IgD-negative memory B cell (primary cell): ENCODE measurements around the gene MAP3K8. TPM values are rescaled to one million over a fixed set of nuclear protein-coding genes. Genes with fewer than 3 reads are reported as not detected.
"Not testable (repeated sequence)": the region's sequence is repeated elsewhere in the genome, so short reads cannot be mapped to it uniquely, and the experiment has no call there.

Experiments used
- H3K27ac Mint-ChIP-seq, 3 donors: one replicate each; pipeline ENCODE4 v1.8.0; 2020 to 2022; ENCODE audit warnings: mild to moderate bottlenecking in 3 of 3, mixed read lengths in 3 of 3, moderate library complexity in 1 of 3
- H3K27me3 Mint-ChIP-seq: one replicate; pipeline ENCODE4 v1.8.0; 2021; ENCODE audit warnings: mixed read lengths
- H3K36me3 Mint-ChIP-seq: one replicate; pipeline ENCODE4 v1.8.0; 2020; ENCODE audit warnings: mild to moderate bottlenecking, mixed read lengths
- H3K4me1 Mint-ChIP-seq, 3 donors: one replicate each; pipeline ENCODE4 v1.8.0; 2020 to 2022; ENCODE audit warnings: mixed read lengths in 3 of 3, mild to moderate bottlenecking in 1 of 3
- H3K4me3 Mint-ChIP-seq, 4 donors: one replicate each; pipeline ENCODE4 v1.8.0; 2020 to 2022; ENCODE audit warnings: mild to moderate bottlenecking in 4 of 4, mixed read lengths in 4 of 4, moderate library complexity in 3 of 4
- H3K9me3 Mint-ChIP-seq, 3 donors: one replicate each; pipeline ENCODE4 v1.8.0; 2020 to 2021; ENCODE audit warnings: mixed read lengths in 3 of 3, mild to moderate bottlenecking in 1 of 3
- polyA plus RNA-seq: library from polyadenylated mRNA; unstranded; fragments of 300-500 nt; fragmentation: Illumina TruSeq; gene quantifications from one replicate; pipeline ENCODE4 v1.2.3, GENCODE V29; 2021

MAP3K8 gene
- polyA plus RNA-seq, 1 donor from 2014 or later = 40.0 TPM

DNA sequence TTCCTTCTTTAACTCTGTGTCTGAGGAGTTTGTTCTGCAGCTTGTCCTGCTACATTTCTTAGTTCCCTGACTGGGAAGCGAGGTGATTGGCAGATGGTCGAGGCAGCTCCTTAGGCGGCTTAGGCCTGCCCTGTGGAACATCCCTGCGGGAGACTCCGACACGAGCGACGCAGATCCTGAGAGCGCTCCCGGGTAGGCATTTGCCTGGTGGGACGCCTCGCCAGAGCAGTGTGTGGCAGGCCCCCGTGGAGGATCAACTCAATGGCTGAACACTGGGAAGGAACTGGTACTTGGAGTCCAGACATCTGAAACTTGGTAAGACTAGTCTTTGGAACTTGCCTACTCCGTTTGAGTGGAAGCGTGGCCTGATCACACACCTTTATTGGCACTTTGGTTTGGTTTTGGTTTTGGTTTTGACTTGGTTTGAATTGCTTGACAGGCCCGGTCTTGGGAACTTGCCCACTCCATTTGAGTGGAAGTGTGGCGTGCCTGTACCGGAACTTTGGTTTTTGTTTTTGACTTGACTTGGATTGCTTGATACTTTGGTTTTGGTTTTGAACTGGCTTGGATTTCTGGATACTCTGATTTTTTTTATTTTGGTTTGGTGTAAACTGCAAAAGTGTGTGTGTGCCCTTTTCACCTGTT is 42.6 kb downstream of the MAP3K8 start:
- no peak overlapping the region for H3K27ac Mint-ChIP-seq
- H3K36me3 Mint-ChIP-seq = no peaks in the 10 kb centered on the region
- no peak overlapping the region for H3K4me3 Mint-ChIP-seq
- H3K9me3 Mint-ChIP-seq = peaks cover 0 to 1% (median 0%) of the 10 kb centered on the region in 3 donors
- H3K4me1 Mint-ChIP-seq = peaks cover 3 to 14% (median 4%) of the 10 kb centered on the region in 3 donors
- no peaks in the 10 kb centered on the region for H3K27me3 Mint-ChIP-seq

DNA sequence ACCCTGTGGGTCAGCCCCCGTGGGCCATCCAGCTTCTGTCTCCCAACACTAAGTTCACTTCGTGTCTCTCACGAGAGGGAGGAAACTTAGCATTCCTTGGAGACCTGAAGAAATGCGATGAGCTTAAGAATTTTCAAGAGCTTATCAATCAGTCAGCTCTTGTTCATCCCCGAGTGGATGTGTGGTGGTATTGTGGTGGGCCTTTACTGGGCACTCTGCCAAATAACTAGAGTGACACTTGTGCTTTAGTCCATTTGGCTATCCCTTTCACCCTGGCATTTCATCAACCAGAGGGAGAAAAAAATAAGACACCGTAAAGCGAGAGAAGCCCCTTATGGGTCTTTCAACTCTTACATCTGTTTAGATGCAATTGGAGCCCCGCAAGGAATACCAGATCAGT is 45.5 kb downstream of the MAP3K8 start:
- H3K27ac Mint-ChIP-seq, H3K36me3 Mint-ChIP-seq, H3K27me3 Mint-ChIP-seq, H3K9me3 Mint-ChIP-seq, H3K4me3 Mint-ChIP-seq: not testable (repeated sequence)
- H3K4me1 Mint-ChIP-seq = peaks cover 5 to 14% (median 6%) of the 10 kb centered on the region in 3 donors

DNA sequence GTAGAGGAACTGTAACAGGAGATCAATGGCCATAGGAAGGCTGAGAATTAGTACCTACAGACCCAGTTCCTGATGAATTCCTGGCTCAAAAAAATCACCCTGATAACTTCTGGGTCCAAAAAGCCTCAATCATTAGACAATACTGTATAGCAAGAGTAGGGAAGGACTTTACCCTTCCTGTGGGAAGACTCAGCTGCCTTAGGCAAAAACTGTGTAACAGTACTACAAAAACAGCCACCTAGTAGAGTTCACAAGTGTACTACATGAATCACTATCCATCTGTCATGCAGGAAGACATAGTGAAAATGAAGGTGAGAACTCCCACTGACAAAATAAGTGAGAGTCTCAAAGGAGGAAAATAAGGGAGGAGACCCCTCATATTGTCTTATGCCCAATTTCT is 47.6 kb downstream of the MAP3K8 start:
- Mint-ChIP-seq H3K27ac (peak overlapping the region in 1 of 3 donors; percentile 78), H3K4me1 (peaks cover 3 to 8% (median 6%) of the 10 kb centered on the region in 3 donors), H3K9me3 (peaks cover 0 to 3% (median 0%) of the 10 kb centered on the region in 3 donors), H3K4me3 (no peak overlapping the region), H3K27me3 (no peaks in the 10 kb centered on the region), H3K36me3 (no peaks in the 10 kb centered on the region)

DNA sequence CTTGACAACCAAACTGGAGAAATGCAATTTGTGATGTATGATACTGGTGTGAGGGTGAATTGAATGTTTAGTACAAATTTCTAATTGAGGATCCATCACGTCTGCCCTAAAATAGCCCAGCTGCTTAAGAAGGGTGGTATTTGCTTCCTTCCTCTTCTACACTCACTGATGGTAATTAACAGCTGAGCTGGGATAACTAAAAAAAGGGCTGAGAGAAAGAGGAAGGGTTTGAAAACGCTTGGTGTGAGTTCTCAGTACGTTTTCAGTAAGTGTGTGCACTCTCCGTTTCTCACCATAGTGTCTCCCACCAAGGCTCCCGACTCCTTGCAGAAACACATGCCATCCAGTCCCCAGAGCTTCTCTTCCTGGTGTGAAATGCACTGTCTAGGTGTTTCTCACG is 54.3 kb downstream of the MAP3K8 start:
- Mint-ChIP-seq H3K4me1 (peaks cover 45 to 56% (median 50%) of the 10 kb centered on the region in 3 donors), H3K9me3 (no peaks in the 10 kb centered on the region), H3K27me3 (peaks cover 1% of the 10 kb centered on the region), H3K36me3 (peaks cover 2% of the 10 kb centered on the region), H3K4me3 (peak overlapping the region; percentile 22 to 86 (median 64)), H3K27ac (peak overlapping the region; percentile 46 to 84 (median 65))

DNA sequence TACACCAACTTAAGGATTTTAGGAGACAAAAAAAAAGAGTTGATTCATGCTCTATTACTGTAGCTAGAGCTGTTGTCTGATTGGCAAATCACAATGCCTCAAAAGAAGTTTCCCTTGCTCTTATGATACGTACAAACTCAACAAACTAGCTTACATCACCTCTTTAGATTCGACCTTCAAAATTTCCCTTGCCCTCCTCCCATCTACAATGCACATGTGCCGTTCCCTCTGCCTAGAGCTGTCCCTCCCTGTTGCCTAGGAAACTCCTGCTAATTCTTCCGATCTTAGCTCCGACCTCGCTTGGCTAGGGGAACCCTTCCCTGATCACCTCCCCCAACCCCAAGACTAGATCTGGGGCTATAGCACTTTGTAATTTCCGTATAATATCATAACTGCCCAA is 55.4 kb downstream of the MAP3K8 start:
- Mint-ChIP-seq H3K4me1 (peaks cover 56 to 67% (median 59%) of the 10 kb centered on the region in 3 donors), H3K27me3 (peaks cover 3% of the 10 kb centered on the region), H3K27ac (peak overlapping the region; percentile 31 to 84 (median 46)), H3K9me3 (no peaks in the 10 kb centered on the region), H3K36me3 (peaks cover 2% of the 10 kb centered on the region), H3K4me3 (peak overlapping the region in 2 of 4 donors; percentile 3 to 86)

DNA sequence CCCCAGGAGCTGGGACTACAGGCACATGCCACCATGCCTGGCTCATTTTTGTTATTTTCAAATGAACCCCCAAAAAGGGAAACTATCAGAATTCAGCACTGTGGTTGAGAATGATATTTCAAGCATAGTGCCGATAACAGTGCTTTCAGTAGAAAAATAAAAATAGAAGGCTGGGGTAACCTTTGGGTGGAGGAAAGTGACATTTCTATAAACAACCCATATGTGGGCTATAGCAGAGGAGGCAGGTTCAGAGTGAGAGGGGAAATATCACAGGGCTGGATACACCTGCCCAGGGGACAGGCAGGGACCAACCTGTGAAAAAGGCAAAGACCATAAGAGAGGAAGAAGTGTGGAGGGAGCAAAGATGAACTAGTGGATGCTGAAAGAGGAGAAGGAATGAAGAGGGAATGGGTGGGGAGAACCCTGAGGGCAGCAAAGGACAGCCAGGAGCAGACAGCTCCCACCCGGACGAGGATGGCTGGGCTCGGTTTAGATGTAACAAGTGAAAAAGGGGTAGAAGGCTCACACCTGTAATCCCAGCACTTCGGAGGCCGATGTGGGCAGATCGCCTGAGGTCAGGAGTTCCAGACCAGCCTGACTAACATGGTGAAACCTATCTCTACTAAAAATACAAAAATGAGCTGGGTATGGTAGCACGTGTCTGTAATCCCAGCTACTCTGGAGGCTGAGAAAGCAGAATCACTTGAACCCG is 56.5 kb downstream of the MAP3K8 start:
- no peaks in the 10 kb centered on the region for H3K9me3 Mint-ChIP-seq
- H3K36me3 Mint-ChIP-seq = peaks cover 2% of the 10 kb centered on the region
- peak overlapping the region; percentile 16 to 92 (median 49) for H3K27ac Mint-ChIP-seq
- peak overlapping the region; percentile 58 to 89 (median 76) for H3K4me3 Mint-ChIP-seq
- peaks cover 3% of the 10 kb centered on the region for H3K27me3 Mint-ChIP-seq
- H3K4me1 Mint-ChIP-seq = peaks cover 63 to 74% (median 64%) of the 10 kb centered on the region in 3 donors

DNA sequence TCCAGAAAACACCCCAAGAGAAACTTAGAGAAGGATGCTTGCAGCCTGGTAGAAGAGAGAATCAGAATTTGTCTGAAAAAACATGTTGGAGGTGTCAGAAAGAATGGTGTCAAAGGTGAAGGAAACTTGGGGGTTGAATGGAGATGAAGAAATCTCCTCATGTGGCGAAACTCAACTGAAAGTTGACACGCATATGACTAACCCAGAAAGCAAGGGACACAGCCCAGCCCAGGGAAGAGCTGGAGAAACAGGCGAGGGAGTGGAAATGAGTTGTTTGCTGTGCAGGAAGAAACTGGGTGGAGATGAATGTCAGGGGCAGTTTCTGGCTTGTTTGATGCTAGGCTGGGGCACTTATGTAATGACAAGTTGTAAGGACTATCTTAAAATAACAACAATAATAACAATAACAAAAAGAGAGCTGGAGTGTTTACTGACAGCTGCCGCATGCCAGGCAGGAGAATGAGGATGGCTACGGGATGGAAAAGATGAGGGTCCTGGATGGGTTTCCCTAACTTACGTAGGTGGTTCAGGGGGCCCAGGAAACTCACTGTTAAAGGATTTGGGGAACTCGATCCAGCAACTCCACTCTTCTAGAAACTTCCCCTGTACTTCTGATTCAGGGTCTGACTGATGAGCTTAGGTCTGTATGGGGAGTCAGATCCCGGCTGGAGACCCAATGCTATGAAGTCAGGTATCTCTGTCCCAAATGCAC is 57.4 kb downstream of the MAP3K8 start:
- H3K4me3 Mint-ChIP-seq = peak overlapping the region in 3 of 4 donors; percentile 32 to 85 (median 77)
- H3K27me3 Mint-ChIP-seq = peaks cover 3% of the 10 kb centered on the region
- peaks cover 2% of the 10 kb centered on the region for H3K36me3 Mint-ChIP-seq
- peak overlapping the region in 2 of 3 donors; percentile 16 to 42 for H3K27ac Mint-ChIP-seq
- no peaks in the 10 kb centered on the region for H3K9me3 Mint-ChIP-seq
- peaks cover 66 to 76% (median 67%) of the 10 kb centered on the region in 3 donors for H3K4me1 Mint-ChIP-seq

DNA sequence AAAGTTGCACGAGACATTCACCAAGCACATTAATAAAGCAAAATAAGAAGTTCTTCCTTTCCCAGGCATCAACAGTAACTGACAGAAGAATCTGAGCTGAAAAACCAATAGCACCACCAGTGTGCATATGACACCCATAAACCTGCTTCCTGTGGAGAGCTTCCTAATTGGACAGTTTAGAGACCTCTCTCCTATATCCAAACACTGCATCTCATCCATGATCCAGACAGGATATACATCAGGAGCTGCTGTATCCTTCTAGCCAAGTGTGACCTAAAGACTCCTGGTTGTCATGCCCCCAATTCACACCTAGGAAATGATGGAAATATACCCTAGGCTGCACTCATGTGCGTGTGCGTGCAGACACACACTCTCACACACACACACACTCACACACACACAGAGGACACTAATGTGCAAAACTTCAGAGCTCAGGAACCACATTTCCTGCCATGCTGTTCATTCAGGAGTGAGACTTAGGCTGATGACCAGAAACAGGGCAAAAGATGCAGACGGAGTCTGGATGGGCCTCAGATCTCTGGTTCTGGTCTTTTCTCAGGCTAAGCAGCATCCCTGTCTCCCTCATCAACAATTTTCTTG is 58.0 kb downstream of the MAP3K8 start:
- peak overlapping the region in 1 of 3 donors; percentile 16 for H3K27ac Mint-ChIP-seq
- H3K9me3 Mint-ChIP-seq = no peaks in the 10 kb centered on the region
- H3K27me3 Mint-ChIP-seq = peaks cover 3% of the 10 kb centered on the region
- peaks cover 2% of the 10 kb centered on the region for H3K36me3 Mint-ChIP-seq
- peaks cover 68 to 81% (median 71%) of the 10 kb centered on the region in 3 donors for H3K4me1 Mint-ChIP-seq
- peak overlapping the region in 3 of 4 donors; percentile 10 to 77 (median 32) for H3K4me3 Mint-ChIP-seq

DNA sequence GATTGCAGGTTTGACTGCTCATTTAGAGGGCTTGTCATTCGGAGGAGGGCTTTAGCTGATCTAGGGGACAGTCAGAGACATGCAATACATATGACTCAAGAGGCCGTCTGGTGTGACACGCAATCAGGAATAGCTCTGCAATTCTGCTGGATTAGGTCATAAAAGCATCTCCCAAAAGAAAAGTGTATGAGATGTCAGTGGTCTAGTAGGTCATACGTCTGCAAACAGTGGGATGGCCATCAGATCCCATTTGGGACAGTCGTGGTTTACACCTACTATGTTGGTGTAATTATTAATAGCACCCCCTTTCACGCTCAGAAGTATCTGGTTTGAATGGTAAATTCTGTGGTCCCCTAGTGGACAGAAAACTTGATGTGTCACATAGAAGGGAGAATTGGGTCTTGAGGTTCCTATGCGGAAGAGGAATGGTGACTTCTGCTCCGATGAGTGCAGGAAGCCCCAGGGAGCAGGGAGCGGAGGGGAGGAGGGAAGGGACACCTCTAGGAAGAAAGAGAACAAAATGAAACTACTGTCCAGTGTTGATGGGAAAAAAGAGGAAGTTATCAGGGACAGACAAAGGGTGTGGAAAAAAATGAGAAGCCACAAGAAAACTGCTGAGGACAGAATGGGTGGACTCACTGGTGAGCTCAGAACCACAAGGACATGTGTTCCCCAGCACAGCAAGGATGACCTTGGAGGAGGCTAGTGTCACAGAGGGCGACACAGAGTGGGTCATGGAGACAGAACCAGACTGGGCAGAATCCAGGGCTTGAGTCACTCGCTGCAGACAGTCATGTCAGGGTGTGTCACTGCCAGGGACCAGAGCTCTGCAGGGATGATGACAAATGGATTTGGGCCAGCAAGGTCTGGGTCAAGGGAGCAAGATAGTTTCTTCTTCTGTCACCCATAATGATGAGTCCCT is 59.9 kb downstream of the MAP3K8 start:
- H3K27me3 Mint-ChIP-seq = peaks cover 3% of the 10 kb centered on the region
- peaks cover 67 to 83% (median 76%) of the 10 kb centered on the region in 3 donors for H3K4me1 Mint-ChIP-seq
- H3K4me3 Mint-ChIP-seq = peak overlapping the region; percentile 56 to 92 (median 84)
- peaks cover 2% of the 10 kb centered on the region for H3K36me3 Mint-ChIP-seq
- H3K9me3 Mint-ChIP-seq = no peaks in the 10 kb centered on the region
- H3K27ac Mint-ChIP-seq = peak overlapping the region; percentile 10 to 37 (median 27)

DNA sequence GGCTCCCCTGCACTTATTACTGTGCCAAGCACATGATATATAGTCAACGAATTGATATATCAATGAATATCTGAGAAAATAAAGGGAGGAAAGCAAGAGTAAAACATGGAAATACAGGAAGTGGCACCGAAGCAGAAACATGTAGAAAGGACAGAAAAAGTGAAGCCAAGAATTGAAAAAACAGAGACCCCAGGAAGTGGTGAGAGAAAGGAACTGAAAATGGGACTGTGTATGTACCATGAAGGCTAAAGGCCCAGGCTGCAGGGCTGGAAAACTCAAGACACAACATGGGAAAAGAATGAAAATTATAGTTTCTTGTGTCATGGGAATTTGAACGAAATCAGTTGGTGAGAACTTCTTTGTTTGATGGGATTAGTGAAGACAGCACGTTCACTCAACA is 60.6 kb downstream of the MAP3K8 start:
- H3K27ac Mint-ChIP-seq = peak overlapping the region; percentile 10 to 37 (median 11)
- H3K9me3 Mint-ChIP-seq = no peaks in the 10 kb centered on the region
- peaks cover 2% of the 10 kb centered on the region for H3K36me3 Mint-ChIP-seq
- H3K4me1 Mint-ChIP-seq = peaks cover 60 to 76% (median 76%) of the 10 kb centered on the region in 3 donors
- H3K27me3 Mint-ChIP-seq = peaks cover 3% of the 10 kb centered on the region
- peak overlapping the region in 2 of 4 donors; percentile 89 to 92 for H3K4me3 Mint-ChIP-seq

DNA sequence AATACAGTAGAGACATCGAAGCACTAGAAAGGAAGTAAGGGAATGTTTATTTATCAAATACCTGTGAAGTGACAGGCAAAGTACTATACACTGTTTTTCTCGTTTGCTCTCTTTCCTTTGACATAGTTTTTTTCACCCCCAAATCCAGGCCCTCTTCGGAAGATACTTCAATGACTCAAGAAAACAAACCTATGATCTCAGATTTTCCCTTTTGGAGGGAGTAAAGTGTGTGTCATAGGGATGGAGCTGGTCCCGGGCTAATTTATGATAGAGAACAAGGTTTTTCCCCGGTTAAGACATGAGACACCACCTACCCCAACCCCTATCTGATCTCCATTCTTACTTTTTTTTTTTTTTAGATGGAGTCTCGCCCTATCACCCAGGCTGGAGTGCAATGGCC is 61.7 kb downstream of the MAP3K8 start:
- Mint-ChIP-seq H3K27me3 (peaks cover 3% of the 10 kb centered on the region), H3K27ac (peak overlapping the region in 2 of 3 donors; percentile 19 to 65), H3K4me3 (peak overlapping the region in 2 of 4 donors; percentile 29 to 42), H3K4me1 (peaks cover 54 to 72% (median 72%) of the 10 kb centered on the region in 3 donors), H3K9me3 (no peaks in the 10 kb centered on the region), H3K36me3 (peaks cover 2% of the 10 kb centered on the region)

DNA sequence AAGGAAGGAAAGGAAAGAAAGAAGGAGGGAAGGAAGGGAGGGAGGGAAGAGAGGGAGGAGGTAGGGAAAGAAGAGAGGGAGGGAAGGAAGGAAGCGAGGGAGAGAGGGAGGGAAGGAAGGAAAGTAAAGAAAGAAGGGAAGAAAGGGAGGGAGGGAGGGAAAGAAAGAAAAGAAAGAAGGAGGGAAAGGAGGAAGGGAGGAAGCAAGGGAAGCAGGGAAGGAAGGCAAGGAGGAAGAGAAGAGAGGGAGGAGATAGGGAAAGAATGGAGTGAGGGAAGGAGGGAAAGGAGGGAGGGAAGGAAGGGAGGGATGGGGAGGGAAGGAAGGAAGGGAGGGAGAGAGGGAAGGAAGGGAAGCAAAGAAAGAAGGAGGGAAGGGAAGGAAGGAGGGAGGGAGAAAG is 65.8 kb downstream of the MAP3K8 start:
- H3K36me3 Mint-ChIP-seq = no peaks in the 10 kb centered on the region
- no peak overlapping the region for H3K27ac Mint-ChIP-seq
- peak overlapping the region in 1 of 4 donors; percentile 6 for H3K4me3 Mint-ChIP-seq
- peaks cover 49 to 68% (median 66%) of the 10 kb centered on the region in 3 donors for H3K4me1 Mint-ChIP-seq
- no peaks in the 10 kb centered on the region for H3K9me3 Mint-ChIP-seq
- H3K27me3 Mint-ChIP-seq = no peaks in the 10 kb centered on the region

DNA sequence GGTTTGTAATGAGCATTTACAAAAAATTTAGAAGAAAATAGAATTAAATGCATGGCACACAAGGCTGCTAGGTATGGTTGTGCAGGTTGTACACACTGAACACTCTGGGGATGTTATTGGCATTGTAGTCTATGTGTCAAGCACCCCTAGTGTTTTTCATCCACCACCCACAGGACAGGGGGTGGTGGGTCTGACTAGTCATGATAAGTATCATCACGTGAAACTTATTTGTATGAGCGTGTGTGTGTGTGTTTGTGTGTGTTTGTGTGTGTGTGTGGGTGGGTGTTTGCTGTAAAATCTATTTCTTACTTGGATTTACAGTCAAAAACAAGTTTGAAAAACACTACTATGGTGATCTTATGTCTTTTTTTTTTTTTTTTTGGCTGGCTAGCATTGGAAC is 66.5 kb downstream of the MAP3K8 start:
- Mint-ChIP-seq H3K4me3 (no peak overlapping the region), H3K36me3 (no peaks in the 10 kb centered on the region), H3K27me3 (no peaks in the 10 kb centered on the region), H3K4me1 (peaks cover 54 to 68% (median 67%) of the 10 kb centered on the region in 3 donors), H3K9me3 (no peaks in the 10 kb centered on the region), H3K27ac (peak overlapping the region; percentile 25 to 76 (median 26))
